HCT116 (cell line): Measurements from ENCODE around the gene CROT. TPM values are rescaled to one million over a fixed set of nuclear protein-coding genes. Genes with fewer than 3 reads are reported as not detected.
A peak's percentile ranks its signal among the peaks of the same experiment; 100 is the strongest.

ENCODE experiments used
- ATAC-seq: fragments of 200-7000 bp; cut with Tn5 transposase; 2 replicates; pipeline ENCODE4 v1.9.1; 2020; ENCODE audit warnings: mild to moderate bottlenecking, moderate library complexity
- BruUV-seq: library from RNA; stranded (reverse); fragments of 400-500 nt; replicated peaks from 2 replicates; lab custom pipeline; 2021; lab: Mats Ljungman, UMichigan
- CTCF ChIA-PET: fragments of 300-600 bp; sonication (Branson Sonifier 250); formaldehyde crosslinking; loops from one replicate; lab custom pipeline; 2021; ENCODE audit warnings: antibody characterized with exemption; lab: Charles Lee
- POLR2A ChIA-PET: fragments of 300-600, 350-600 bp; sonication (Branson Sonifier 250); formaldehyde crosslinking; loops from one replicate; lab custom pipeline; 2021; ENCODE audit warnings: antibody characterized with exemption; lab: Charles Lee
- RAD21 ChIA-PET, 2 experiments: fragments of 300-600 bp; sonication (Branson Sonifier 250); formaldehyde crosslinking; loops; one replicate each; lab custom pipeline; 2023; ENCODE audit warnings: low total read pairs in 2 of 2; ENCODE audit not compliant: uncharacterized antibody in 2 of 2, unreplicated experiment in 2 of 2, low non-redundant PET in 1 of 2; lab: Charles Lee
- DNase-seq: peaks from one replicate; pipeline ENCODE4 v3.0.0-alpha.2; 2010; ENCODE audit warnings: low read depth, low spot score
- H2AFZ ChIP-seq: fragments of 200-600 bp; shearing (Covaris generic), sonication (generic); 2 replicates; pipeline ENCODE4 v1.6.1; 2017; ENCODE audit warnings: low read depth, mixed run types, mixed read lengths, antibody characterized with exemption, low read length; ENCODE audit not compliant: poor library complexity, severe bottlenecking
- H3K27ac ChIP-seq: 2 replicates; pipeline ENCODE4 v1.5.1; 2012; ENCODE audit warnings: low read depth, low read length
- H3K27me3 ChIP-seq: fragments of 200-600 bp; sonication (generic); 2 replicates; pipeline ENCODE4 v1.6.1; 2016; ENCODE audit warnings: mixed run types, low read length, mixed read lengths; ENCODE audit not compliant: insufficient read depth
- H3K36me3 ChIP-seq, 2 experiments: fragments of 200-500 bp in 1 of 2; fragments of 200-600 bp in 1 of 2; sonication (Bioruptor generic) in 1 of 2; sonication (generic) in 1 of 2; 2 replicates each; pipeline versions ENCODE4 v1.5.1 to v1.6.1; 2014 to 2016; ENCODE audit warnings: low read length in 2 of 2, inconsistent platforms in 1 of 2, mixed read lengths in 1 of 2, mixed run types in 1 of 2; ENCODE audit not compliant: insufficient read depth in 2 of 2, control insufficient read depth in 1 of 2
- H3K4me1 ChIP-seq, 2 experiments: fragments of 200-600 bp in 1 of 2; sonication (generic) in 1 of 2; 2 replicates each; pipeline versions ENCODE4 v1.5.1 to v1.6.1; 2012 to 2017; ENCODE audit warnings: low read length in 2 of 2, inconsistent platforms in 1 of 2, mild to moderate bottlenecking in 1 of 2, mixed read lengths in 1 of 2, mixed run types in 1 of 2, moderate library complexity in 1 of 2; ENCODE audit not compliant: insufficient read depth in 2 of 2, control insufficient read depth in 1 of 2
- H3K4me2 ChIP-seq: fragments of 200-600 bp; sonication (generic); 2 replicates; pipeline ENCODE4 v1.6.1; 2017; ENCODE audit warnings: mixed run types, low read length, mixed read lengths
- H3K4me3 ChIP-seq, 2 experiments: fragments of 200-600 bp in 1 of 2; sonication (generic) in 1 of 2; replicated peaks in 1 of 2; 2 replicates each; pipeline ENCODE4 v1.5.1; 2011 to 2016; ENCODE audit warnings: low read length in 2 of 2, control low read depth in 1 of 2, low read depth in 1 of 2, mild to moderate bottlenecking in 1 of 2, mixed read lengths in 1 of 2, mixed run types in 1 of 2
- H3K79me2 ChIP-seq: fragments of 200-600 bp; sonication (generic); 2 replicates; pipeline ENCODE4 v1.6.1; 2017; ENCODE audit warnings: mild to moderate bottlenecking, mixed run types, low read length, moderate library complexity, mixed read lengths; ENCODE audit not compliant: insufficient read depth
- H3K9ac ChIP-seq: fragments of 200-600 bp; sonication (generic); 2 replicates; pipeline ENCODE4 v1.6.1; 2016; ENCODE audit warnings: low read length, mixed read lengths
- H3K9me2 ChIP-seq: fragments of 200-600 bp; sonication (generic), shearing (Covaris generic); 2 replicates; pipeline ENCODE4 v1.6.1; 2017; ENCODE audit warnings: mixed run types, mild to moderate bottlenecking, moderate library complexity; ENCODE audit not compliant: insufficient read depth
- H3K9me3 ChIP-seq, 2 experiments: fragments of 200-500 bp in 1 of 2; fragments of 200-600 bp in 1 of 2; sonication (Bioruptor generic) in 1 of 2; sonication (generic) in 1 of 2; 2 replicates each; pipeline ENCODE4 v1.6.1; 2014 to 2017; ENCODE audit warnings: low read length in 2 of 2, mixed read lengths in 2 of 2, inconsistent platforms in 1 of 2, low read depth in 1 of 2, mild to moderate bottlenecking in 1 of 2, mixed run types in 1 of 2, moderate library complexity in 1 of 2; ENCODE audit not compliant: control insufficient read depth in 1 of 2, insufficient read depth in 1 of 2
- H4K20me1 ChIP-seq: fragments of 200-600 bp; sonication (generic), shearing (Covaris generic); 2 replicates; pipeline ENCODE4 v1.6.1; 2017; ENCODE audit warnings: mixed run types, mild to moderate bottlenecking, moderate library complexity; ENCODE audit not compliant: insufficient read depth
- CEBPB ChIP-seq: IDR thresholded peaks from 2 replicates; pipeline ENCODE4 v1.6.1; 2012; ENCODE audit warnings: low read depth
- CTCF ChIP-seq, 3 experiments: fragments of 200-600 bp in 1 of 3; sonication (generic) in 1 of 3; IDR thresholded peaks in 2 of 3; conservative IDR thresholded peaks in 1 of 3; 2 replicates each; pipeline ENCODE4 v1.5.1; 2012 to 2017; ENCODE audit warnings: low read depth in 2 of 3, low read length in 2 of 3, antibody characterized with exemption in 1 of 3, borderline replicate concordance in 1 of 3, control low read depth in 1 of 3, mild to moderate bottlenecking in 1 of 3, mixed read lengths in 1 of 3, mixed run types in 1 of 3, moderate library complexity in 1 of 3; ENCODE audit not compliant: insufficient read depth in 1 of 3
- MAX ChIP-seq: IDR thresholded peaks from 2 replicates; pipeline ENCODE4 v1.6.1; 2012
- POLR2AphosphoS5 ChIP-seq: IDR thresholded peaks from 2 replicates; pipeline ENCODE4 v1.6.1; 2011; ENCODE audit warnings: mild to moderate bottlenecking, low read depth, low read length, moderate library complexity
- RAD21 ChIP-seq: IDR thresholded peaks from 2 replicates; pipeline ENCODE4 v1.6.1; 2012; ENCODE audit warnings: low read depth, mild to moderate bottlenecking
- REST ChIP-seq: IDR thresholded peaks from 2 replicates; pipeline ENCODE4 v1.6.1; 2012; ENCODE audit warnings: low read depth
- ZBTB33 ChIP-seq: IDR thresholded peaks from 2 replicates; pipeline ENCODE4 v1.6.1; 2011; ENCODE audit warnings: mild to moderate bottlenecking, low read length, moderate library complexity; ENCODE audit not compliant: insufficient replicate concordance; ENCODE audit errors: extremely low read depth
- intact Hi-C: fragments of 100-400 bp; cut with micrococcal nuclease; formaldehyde crosslinking; loops from 2 replicates; pipeline ENCODE4 v1.10.0; 2022
- total RNA-seq: library from RNA; stranded (reverse); gene quantifications from one replicate; pipeline ENCODE4 v1.2.1, GENCODE V29; 2021; ENCODE audit not compliant: unreplicated experiment

CROT gene
- total RNA-seq, 1 experiment from 2014 or later = 0.07 TPM

- Histone ChIP-seq H3K9ac (no peak overlapping the region), H3K4me1 (no peaks in the 10 kb centered on the region), H2AFZ (peak overlapping the region; percentile 14), H3K36me3 (no peaks in the 10 kb centered on the region), H3K9me3 (no peaks in the 10 kb centered on the region), H3K27ac (no peak overlapping the region), H3K9me2 (no peaks in the 10 kb centered on the region), H3K4me3 (no peak overlapping the region), H3K79me2 (no peaks in the 10 kb centered on the region), H4K20me1 (no peaks in the 10 kb centered on the region), H3K27me3 (no peaks in the 10 kb centered on the region), H3K4me2 (no peak overlapping the region)
- CTCF ChIA-PET = interaction anchor here (1.0 to 4.2 kb wide), 5 partner anchors 9 to 505 kb away, joined by 3 to 28 read pairs (median 4); no protein-coding TSS in a partner anchor
- no TSS peak for BruUV-seq
- POLR2A ChIA-PET = no interaction called here
- ATAC-seq = peak; percentile 84
- intact Hi-C loops = loop anchor here (1.0 to 5.0 kb wide), 3 partner anchors 105 to 500 kb away; no protein-coding TSS in a partner anchor
- TF ChIP-seq REST (no peak), MAX (0 out of 2 replicates have a peak, but pooled peaks have one; percentile 14), POLR2AphosphoS5 (no peak), RAD21 (peak; percentile 85), ZBTB33 (no peak), CTCF (IDR thresholded peaks at IDR 0.05 in 2 of 3, conservative IDR thresholded peaks at IDR 0.05 in 1 of 3; ENCODE audit: borderline replicate concordance in 1 of 3, insufficient read depth in 1 of 3, low read depth in 2 of 3, low read length in 2 of 3) (peak; percentile 52 to 75 (median 71)), CEBPB (no peak)
- RAD21 ChIA-PET = interaction anchor here (0.6 to 1.5 kb wide), 3 partner anchors 105 to 522 kb away, joined by 3 to 4 read pairs (median 3); no protein-coding TSS in a partner anchor
- DNase-seq = peak; percentile 62
These were observed 71.5 kb downstream of the CROT start for GRCh38 chr7:87416682-87417587.
